Uterus (tissue), 2 donors: ENCODE data around the gene SERPINI2.

Experiments
- CTCF ChIP-seq, 4 experiments: fragments of 200-600 bp in 2 of 4; fragments of 450-650 bp in 2 of 4; sonication (generic) in 2 of 4; IDR thresholded peaks; one replicate each; pipeline ENCODE4 v1.5.1; 2016 to 2019; ENCODE audit warnings: antibody characterized with exemption in 4 of 4, mild to moderate bottlenecking in 2 of 4, moderate library complexity in 1 of 4
- POLR2A ChIP-seq, 2 donors: fragments of 450-650 bp; IDR thresholded peaks; one replicate each; pipeline ENCODE4 v1.6.1; 2016; ENCODE audit warnings: antibody characterized with exemption in 2 of 2, mild to moderate bottlenecking in 1 of 2, moderate library complexity in 1 of 2

- TF ChIP-seq CTCF (IDR thresholded peaks at IDR 0.05) = no peak
- TF ChIP-seq POLR2A (IDR thresholded peaks at IDR 0.05) = no peak
These were observed 64.2 kb downstream of the SERPINI2 start for GRCh38 chr3:167409611-167410010.
